SKM-1 treated with dmso at 0.1 percent for 144 hours (cell line): ENCODE measurements around the gene ADSS1.

Experiments used
- DNase-seq: peaks from one replicate; lab custom pipeline; 2025; ENCODE audit not compliant: unreplicated experiment; lab: John Stamatoyannopoulos, UW

Gene ADSS1

DNA sequence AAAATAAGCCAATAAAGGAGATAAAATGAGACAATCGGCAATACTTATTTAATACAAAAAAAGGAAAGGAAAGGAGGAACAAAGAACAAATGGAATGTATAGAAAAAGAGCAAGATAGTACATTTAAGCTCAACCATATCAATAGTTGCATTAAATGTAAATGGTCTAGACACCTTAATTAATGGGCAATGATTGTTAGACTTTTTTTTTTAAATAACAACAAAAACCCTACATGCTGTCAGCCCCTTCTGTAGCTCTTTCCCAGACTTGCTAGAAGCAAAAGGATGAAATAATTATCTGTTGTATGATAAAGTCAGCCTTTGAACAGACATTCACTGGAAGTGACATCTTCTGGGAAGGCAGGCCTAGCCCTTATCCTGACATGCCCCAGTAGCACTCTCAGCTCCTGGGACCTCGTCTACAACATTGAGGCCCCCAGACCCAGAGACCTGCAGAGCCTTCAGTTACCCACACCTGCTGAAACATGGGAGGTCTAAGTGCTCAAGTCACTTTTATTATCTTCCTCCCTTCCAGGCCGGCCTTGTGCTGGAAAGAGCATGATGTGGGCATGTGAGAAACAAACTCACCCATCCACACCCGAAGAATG is 42.3 kb downstream of the ADSS1 start:
- DNase-seq: no peak

DNA sequence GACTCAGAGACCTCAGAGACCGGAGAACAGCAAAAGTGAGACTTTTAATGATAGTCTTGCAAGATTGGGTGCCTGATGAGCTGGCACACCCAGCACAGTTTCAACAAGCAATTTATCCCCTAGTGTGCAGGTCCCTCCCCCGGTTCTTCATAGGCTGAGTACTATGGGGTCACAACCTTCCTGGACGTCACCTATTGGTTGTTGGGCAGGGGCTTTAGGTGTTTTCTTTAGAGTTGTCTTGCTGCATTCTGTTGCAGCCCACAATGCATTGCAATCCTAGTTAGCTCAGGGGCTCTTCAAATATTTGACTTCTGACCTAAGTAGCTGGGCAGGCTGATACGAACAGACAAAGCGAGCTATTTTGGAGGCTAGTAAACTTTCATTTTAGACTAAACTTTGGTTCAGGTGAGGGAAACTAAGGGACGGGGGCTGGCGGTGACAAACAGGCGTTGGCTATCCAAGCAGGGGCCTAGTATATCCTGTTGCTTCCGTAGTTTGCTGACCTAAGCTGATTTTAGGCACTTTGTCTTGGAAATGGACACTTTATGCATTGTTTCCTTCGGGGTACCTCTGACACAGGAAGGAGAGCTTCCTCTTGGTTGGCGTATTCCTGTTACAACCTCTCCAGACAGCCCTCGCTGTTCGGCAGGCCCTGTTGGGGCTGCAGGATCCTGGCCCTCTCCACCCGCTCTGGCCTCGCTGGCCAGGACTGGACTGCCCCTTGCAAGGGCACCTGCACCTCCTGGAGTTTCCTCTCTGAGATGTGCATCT is 43.0 kb downstream of the ADSS1 start:
- DNase-seq: no peak

DNA sequence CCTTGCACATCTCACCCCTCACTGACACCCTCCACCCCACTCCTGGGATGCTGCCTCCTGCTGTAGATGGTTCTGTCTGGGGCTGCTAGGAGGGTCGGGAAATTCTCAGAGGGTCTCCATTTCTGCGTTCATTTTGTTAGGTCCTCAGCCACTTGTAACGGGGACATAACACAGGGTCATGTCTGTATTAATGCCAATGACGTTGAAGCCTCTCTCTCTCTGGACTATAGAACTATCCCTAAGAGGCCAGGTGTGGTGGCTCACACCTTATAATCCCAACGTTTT is 43.5 kb downstream of the ADSS1 start:
- no peak for DNase-seq

DNA sequence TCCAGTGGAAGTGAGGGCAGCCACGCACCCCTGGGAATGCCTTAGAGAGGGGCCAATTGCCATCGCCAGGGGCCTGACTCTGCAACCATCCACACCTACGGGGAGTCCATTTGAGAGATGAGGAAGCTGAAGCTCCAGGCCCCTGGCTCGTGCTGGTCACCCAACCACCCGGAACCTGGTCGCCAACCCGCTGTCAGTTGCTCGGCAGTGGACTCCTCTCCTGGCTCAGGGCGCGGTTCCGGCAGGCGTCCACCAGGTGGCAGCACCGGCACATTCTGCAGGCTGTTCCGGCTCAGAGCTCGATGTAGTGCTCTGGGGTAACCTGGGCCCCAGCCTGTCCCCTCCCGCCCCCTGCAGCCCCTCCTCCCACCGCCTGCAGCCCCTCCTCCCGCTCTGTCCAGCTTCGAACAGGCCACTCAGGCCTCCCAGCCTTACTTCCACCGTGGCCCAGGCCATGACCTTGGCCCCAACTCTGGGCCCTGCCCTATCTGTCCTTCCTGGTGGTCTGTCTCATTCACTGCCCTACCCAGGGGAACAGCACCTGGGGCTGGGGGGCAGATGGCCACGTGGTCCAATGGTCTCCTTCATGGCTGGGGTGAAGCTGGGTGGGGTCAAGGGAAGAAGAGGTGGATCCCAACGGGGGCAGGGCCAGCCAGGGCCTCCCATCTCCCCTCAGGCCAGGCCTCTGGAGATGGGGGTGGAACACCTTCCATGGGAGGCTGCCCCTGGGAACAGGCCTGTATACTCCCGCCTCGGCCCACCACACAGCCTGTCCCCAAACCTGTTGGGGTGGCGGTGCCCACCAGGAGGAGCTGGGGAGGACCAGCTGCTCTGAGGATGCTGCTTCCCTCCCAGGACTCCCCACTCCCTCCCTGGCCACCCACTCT is 44.7 kb downstream of the ADSS1 start:
- DNase-seq: peak; percentile 6

DNA sequence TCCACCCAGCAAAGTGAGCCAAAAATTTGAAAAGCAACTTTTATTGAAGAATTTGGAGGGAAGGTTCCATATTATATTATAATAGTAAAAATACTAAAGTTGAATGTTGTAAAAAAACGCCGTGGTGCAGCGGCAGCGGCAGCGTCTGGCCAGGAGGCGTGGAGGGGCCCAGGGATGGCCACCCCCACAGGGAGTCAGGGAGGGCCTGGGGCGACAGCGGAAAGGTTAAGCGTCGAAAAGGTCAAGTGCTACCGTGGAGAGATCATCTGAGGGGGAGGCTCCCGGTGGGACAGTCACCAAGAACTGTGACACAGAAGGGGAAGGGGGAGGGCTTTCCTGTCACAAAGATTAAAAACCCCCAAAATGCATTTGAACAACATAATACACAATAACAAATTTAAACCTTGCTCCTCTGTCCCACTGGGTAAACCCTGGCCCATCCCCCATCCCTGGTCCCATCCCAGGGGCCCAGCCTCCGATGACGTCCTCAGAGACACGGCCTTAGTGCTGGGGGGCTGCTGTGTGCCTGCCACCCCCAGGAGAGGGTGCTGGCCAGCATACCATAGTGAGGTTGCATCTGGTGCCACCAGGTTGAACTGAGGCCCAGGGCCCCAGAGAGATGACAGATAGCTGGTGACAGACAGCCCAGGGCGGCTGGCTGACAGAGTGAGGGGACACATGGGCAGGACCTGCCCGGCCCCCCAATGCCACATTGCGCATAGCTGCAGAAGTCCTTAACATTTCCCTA is 45.5 kb downstream of the ADSS1 start:
- DNase-seq: no peak

DNA sequence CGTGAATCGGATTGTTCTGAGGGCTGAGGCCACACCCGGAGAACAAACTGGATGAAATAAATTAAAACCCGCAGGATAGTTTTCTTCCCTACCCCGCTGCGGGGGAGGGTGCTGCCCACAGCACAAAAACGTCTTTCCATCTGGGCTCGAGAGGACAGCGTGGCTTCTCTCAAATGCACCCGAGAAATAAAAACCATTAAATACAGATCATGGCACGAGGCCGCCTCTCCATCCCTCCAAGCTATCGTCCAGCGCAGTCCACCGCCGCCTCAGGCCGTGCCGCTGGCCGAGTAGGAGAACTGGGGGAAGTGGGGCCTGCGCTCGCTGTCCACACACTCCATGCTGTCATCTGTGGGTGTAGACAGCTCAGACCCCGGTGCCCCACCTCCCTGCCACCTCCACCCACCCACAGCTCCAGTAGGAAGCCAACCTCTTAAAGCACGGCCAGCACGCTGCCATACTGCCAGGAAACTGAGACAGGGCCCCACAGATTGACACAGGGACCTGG is 46.1 kb downstream of the ADSS1 start:
- DNase-seq: no peak

DNA sequence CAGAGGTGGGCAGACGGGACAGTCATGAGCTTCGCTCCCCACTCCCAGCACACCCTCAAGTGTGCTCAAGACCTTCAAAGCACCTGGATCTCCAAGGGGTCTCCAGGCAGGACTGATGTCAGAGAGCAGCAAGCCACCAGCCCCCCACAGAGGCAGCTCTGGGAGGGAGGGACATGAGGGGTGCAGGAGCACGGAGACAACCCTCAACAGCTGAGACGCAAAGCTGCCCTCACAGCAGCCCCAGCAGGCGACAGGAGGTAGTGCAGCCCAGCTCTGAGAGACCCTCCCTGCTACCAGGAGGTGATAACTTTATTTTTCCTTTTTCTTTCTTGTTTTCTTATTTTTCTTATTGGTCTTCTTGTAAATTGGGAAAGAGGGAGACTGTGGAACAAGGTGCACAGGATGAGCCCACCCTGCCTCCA is 46.8 kb downstream of the ADSS1 start:
- no peak for DNase-seq

DNA sequence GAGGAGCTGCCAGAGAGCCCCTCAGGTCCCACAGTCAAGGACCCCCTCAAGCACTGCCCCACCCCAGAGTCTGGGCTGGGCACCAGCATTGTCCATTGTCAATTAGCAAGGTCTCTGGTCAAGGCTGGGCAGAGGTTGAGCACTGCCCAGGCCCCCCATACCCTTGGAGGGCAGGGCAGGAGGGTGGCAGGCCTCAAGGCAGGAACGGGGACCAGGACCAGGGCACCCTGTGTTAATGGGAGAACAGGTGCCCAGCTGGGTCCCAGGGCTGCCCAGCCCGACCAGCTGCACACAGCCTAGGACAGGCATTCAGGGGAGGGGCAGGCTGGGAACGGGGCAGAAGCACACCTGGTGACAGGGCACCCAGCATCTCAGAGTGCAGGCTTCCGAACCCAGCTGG is 47.3 kb downstream of the ADSS1 start:
- no peak for DNase-seq

DNA sequence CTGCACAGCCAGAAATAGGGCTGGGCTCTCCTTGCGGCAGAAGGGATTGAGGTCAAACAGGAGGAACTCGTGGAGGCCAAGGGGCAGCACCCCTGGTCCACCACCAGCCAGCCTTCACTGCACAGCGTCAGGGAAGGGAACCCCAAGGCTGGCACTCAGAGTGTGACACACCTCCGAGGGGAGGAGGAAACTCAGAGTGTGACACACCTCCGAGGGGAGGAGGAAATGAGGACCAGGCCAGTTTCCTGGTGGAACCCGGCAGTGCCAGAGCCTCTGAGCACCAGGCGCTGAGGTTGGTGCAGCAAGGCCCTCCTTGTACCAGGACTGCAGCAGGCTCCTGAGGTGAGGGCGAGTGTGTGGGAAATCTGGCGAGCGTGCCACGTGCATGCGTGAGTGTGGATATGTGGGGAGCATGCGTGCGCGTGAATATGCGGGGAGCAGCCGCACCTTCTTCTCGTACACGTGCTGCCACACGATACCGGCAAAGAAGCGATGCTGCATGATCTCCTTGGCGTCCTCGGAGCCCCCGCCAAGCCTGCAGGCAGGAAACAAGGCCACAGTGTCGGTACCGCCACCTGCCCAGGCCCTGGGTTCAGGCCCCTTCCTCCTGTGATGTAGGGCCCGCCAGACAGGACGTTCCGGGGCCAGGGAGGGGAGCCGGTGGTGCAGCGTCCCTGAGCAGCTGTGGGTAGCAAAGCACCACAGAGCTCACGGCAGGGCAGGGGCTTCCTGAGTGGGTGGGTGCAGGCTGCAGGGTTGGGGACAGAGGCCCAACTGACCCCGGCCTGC is 48.1 kb downstream of the ADSS1 start:
- DNase-seq: no peak

DNA sequence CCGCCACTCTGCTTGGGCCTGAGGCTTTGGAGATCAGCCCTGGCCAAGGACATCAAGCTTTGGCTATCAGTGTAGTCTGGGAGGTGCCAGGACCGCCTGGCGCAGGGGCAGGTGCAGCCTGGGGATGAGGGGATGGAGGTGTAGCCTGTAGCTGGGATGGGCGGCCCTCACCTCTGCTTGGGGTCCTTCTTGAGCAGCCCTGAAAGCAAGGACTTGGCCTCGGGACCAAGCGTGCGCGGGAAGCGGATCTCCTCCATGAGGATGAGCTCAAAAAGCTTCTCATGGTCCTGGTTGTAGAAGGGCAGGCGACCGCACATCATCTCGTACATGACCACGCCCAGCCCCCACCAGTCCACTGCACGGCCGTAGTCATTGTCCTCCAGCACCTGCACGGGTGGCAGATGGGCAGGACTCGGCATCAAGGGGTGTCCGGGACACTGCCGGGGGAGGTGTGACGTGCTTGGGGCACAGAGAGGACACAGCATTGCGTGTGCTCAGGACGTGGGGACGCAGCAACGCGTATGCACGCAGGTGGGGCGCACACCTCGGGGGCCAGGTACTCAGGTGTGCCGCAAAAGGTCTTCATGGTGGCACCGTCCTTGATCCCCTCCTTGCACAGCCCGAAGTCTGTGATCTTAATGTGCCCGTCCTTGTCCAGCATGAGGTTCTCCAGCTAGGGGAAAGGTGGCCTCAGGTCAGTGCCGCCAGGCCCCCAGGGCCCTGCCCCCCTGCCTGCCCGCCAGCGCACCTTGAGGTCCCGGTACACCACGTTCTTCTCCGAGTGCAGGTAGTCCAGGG is 48.9 kb downstream of the ADSS1 start:
- DNase-seq: no peak

DNA sequence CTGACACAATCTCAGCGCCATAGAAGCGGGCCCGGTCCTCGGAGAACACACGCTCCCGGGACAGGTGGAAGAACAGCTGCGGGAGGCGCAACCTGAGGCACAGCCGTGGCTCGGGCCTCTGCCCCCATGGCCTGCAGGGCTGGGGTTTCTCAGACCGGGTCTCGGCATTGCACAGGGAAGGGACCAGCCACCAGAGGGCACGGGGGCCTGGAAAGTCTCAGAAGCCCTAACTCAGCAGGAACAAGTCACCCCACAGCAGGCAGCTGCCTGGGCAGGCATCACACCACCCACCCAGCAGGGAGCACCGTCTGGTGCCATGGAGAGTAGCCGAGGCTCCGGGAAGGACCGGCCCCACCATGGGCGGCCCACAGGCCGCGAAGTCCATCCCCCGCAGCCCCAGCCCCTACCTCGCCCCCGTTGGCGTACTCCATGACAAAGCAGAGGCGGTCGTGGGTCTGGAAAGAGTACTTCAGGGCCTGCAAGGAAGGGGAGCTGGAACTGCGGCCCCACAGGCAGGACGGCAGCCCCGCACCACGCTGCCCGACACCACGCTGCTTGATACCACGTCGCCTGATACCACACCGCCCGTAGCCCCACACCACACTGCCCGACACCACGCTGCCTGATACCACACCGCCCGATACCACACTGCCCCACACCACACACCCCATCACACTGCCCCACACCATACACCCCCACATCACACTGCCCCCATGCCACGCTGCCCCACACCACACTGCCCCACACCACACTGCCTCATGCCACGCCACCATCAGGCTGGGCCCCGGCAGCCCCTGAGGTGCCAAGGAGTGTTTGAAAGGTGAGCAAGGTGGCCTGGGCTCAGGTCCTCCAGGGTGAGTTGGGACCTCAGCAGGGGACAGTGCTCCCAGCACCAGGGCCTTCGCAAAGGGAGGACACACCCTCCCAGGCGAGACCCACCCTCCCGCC is 49.8 kb downstream of the ADSS1 start:
- no peak for DNase-seq

DNA sequence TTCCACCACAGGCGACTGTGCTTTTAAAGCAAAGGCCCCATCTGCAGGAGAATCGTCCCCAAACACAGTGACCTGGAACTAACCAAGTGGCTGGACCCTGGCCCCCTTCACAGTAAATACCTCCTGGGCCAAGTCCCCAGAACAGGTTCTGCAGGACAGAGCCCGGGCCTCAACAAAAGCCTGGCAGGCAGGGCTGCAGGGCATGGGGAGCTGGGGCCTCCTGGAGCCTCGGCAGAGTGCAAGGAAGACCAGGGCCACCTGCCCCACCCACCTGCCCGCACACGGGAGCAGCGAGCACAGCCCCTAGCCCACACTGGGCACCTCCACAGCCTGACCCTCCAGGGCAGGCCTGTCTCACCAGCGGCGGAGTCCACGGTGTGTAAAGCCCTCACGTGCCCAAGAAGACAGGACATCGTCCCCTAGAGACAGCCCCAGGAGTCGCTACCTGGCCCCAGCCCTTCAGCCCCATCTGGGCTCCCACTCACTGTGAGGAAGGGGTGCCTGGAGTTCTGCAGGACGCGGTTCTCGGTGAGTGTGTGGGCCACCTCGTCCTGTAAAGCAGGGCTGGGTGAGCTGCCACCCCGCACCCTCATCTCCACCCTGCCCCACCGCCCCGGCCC is 50.5 kb downstream of the ADSS1 start:
- no peak for DNase-seq

DNA sequence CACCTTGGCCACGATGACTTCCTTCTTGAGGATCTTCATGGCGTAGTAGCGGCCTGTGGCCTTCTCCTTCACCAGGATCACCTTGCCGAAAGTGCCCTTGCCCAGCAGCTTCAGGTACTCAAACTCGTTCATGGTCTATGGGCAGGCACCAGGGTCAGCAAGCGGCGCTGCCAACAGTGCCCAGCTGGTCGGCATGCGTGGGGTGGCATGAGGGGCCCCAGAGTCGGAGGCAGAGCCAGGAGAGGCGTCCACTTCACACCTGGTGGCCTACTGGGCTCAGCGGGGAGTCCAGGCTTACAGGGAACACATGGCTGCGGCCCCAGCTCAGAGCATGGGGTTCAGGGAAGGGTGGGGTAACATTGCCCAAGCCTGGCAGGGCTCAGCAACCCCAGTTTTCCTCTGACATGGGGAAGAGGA is 51.1 kb downstream of the ADSS1 start:
- DNase-seq: no peak

DNA sequence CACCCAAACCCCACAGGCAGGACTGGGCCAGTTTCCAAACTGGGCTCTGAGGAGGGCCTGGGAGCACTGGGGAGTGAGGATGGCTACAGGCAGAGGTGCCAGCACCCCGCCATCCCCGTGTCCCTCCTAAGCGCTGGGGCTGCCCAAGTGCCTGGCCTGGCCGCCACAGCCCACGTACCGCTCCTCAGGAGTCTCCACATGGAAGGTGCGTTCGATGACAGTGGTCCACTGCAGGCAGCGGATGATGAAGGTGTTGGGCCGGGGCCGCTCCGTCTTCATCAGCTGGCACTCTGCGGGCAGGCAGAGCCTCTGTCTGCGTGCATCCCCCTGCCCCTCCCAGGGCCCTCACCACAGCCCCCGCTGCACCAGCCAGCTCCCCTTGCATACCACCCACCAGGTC is 52.5 kb downstream of the ADSS1 start:
- no peak for DNase-seq

DNA sequence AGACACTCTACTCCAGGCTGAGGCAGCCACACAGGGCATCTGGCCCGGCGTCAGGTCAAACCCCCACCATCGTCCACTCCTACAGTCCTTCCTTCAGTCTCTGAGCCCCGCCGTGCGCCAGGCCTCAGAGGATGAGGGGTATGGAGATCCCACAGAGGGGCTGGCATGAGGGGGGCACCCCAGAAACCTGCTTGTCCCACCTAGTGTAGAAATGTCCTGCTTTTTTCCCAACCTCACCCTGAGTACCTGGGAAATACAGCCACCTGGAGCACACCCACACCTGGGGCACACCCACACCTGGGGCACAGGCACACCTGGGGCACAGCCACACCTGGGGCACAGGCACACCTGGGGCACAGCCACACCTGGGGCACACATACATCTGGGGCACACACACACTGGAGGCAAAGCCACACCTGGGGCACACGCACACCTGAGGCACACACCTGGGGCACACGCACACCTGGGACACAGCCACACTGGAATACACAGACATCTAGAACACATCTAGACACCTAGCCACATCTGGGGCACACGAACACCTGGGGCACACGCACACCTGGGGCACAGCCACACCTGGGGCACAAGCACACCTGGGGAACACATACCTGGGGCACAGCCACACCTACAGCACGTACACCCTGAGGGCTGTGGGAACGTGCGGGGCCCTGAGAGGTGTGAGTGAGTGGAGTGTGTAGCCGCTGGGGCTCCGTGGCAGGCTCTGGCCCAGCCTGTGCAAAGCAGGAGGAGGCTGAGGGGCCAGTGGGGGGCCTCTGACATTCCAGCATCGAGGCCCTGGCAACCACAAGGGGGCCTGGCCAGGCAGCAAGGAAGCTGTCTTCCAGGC is 53.2 kb downstream of the ADSS1 start:
- no peak for DNase-seq

DNA sequence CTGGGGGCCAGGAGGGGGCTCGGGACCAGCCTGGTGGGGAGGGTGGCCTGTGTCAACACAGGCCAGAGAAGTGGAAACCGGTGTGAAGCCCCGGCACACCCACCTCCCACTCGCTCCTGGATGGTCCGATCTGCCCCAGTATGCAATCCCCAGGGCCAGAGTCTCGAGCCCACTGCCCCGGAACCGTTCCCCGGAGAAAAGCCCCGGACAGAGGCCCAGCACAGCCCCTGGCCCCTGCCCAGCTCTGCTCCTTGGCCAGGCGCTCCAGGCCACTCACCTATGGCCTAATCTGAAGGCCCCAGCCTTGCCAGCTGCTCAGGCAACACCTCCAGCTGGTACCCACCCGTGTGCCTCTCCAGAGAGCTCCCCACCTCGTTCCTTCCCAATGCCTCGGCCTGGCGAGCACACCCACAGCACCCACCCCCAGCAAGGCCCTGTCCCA is 53.8 kb downstream of the ADSS1 start:
- no peak for DNase-seq

DNA sequence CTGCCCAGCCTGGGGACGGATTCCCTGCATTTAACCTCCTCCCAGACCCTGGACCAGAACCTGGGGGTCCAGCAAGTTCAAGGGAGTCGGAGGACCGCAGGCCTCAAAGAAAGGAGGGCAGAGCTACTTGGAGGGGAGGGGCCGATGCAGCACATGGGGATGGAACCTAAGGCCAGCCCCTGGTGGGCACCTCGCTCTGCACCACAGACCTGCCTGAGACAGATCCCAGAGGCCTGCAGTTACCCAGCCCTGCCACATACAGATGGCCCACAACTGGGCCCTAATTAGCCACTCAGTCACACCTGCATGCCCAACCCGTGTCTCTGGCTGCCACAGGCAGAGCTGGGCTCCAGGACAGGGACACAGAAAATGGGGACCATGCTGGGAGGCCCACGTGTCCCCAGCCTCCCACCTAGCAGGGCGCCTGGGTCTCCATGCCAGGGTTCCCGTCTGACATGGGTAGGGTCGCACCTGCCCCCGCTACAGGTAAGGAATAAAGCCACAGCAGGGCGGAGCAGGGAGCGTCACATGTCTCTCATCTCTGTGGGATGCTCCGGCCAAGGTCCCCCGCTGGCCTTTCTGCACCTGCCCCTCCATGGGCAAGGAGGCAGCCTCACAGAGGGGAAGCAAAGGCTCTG is 54.8 kb downstream of the ADSS1 start:
- no peak for DNase-seq
